ENCODE data around the gene PACRGL. TPM values are rescaled to one million over a fixed set of nuclear protein-coding genes. Genes with fewer than 3 reads are reported as not detected.

Gene PACRGL
- total RNA-seq, 1 donor from 2014 or later: 26.9 TPM

DNA sequence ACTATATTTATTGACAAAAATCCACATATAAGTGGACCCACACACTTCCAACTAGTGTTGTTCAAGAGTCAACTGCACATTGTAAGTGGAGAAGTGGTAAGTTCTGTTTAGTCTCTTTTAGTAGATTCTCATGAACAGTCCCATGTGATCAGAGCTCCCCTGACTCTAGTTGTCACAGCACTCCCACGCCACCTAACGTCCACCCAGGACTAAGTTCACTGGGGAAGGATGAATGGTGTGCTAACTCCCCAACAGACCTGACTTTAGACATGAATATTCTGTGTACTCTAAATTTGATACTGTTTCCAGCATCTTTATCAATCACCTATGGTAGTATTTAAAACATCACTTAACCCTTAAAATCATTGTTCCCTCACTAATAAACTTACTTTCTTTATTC is 59.8 kb downstream of the PACRGL start:
- no peak for DNase-seq (ENCODE audit: low read depth, low spot score)
- Mint-ChIP-seq H3K27ac (ENCODE audit: unreplicated experiment) (peak overlapping the region; percentile 30), H3K36me3 (ENCODE audit: low read depth) (no peaks in the 10 kb centered on the region), H3K27me3 (ENCODE audit: low read depth) (no peaks in the 10 kb centered on the region), H3K4me1 (peaks cover 7% of the 10 kb centered on the region), H3K4me3 (no peak overlapping the region), H3K9me3 (no peaks in the 10 kb centered on the region)
- TF ChIP-seq, protein P1, sequence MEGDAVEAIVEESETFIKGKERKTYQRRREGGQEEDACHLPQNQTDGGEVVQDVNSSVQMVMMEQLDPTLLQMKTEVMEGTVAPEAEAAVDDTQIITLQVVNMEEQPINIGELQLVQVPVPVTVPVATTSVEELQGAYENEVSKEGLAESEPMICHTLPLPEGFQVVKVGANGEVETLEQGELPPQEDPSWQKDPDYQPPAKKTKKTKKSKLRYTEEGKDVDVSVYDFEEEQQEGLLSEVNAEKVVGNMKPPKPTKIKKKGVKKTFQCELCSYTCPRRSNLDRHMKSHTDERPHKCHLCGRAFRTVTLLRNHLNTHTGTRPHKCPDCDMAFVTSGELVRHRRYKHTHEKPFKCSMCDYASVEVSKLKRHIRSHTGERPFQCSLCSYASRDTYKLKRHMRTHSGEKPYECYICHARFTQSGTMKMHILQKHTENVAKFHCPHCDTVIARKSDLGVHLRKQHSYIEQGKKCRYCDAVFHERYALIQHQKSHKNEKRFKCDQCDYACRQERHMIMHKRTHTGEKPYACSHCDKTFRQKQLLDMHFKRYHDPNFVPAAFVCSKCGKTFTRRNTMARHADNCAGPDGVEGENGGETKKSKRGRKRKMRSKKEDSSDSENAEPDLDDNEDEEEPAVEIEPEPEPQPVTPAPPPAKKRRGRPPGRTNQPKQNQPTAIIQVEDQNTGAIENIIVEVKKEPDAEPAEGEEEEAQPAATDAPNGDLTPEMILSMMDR (conservative IDR thresholded peaks at IDR 0.05): no peak

DNA sequence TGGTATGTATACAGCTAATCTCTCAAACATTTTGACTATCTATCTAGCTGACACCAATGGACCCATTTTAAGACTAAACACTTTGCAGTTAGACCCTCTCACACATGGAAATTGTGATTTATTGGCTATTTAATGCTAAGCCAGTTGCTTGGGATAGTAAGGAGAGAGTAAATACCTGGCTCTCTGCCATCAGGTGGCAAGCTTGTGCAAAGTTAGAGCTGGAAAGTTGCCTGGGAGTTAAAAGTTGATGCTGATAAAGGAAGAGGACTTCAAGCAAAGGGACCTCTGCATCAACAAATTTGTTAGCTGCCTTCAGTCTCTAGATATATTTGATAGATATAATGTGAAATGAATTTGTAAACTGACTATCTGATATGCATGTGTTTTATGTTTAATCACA is 61.1 kb downstream of the PACRGL start:
- DNase-seq (ENCODE audit: low read depth, low spot score): no peak
- TF ChIP-seq, protein P1 (conservative IDR thresholded peaks at IDR 0.05): no peak
- Mint-ChIP-seq H3K36me3 (ENCODE audit: low read depth) (no peaks in the 10 kb centered on the region), H3K4me1 (peaks cover 7% of the 10 kb centered on the region), H3K27ac (ENCODE audit: unreplicated experiment) (no peak overlapping the region), H3K27me3 (ENCODE audit: low read depth) (no peaks in the 10 kb centered on the region), H3K4me3 (no peak overlapping the region), H3K9me3 (no peaks in the 10 kb centered on the region)

DNA sequence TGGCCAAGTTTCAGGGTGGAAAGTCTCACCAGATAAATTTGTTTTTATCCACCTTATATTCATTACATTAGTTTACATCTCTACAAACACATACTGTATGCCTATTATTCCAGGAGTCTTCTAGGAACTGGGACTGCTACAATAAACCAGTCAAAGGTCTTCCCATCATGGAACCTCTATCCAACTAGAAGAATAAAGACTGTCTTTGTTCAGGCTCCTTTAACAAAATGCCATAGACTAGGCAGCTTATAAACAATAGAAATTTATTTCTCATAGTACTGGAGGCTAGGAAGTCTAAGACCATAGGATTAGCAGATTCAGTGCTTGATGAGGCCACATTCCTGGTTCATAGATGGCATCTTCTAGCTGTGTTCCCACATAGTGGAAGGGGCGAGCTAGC is 61.6 kb downstream of the PACRGL start:
- no peak overlapping the region for H3K27ac Mint-ChIP-seq (ENCODE audit: unreplicated experiment)
- peaks cover 7% of the 10 kb centered on the region for H3K4me1 Mint-ChIP-seq
- DNase-seq (ENCODE audit: low read depth, low spot score): no peak
- no peak overlapping the region for H3K4me3 Mint-ChIP-seq
- no peaks in the 10 kb centered on the region for H3K27me3 Mint-ChIP-seq (ENCODE audit: low read depth)
- H3K36me3 Mint-ChIP-seq (ENCODE audit: low read depth): no peaks in the 10 kb centered on the region
- H3K9me3 Mint-ChIP-seq: no peaks in the 10 kb centered on the region
- TF ChIP-seq, protein P1 (conservative IDR thresholded peaks at IDR 0.05): no peak

DNA sequence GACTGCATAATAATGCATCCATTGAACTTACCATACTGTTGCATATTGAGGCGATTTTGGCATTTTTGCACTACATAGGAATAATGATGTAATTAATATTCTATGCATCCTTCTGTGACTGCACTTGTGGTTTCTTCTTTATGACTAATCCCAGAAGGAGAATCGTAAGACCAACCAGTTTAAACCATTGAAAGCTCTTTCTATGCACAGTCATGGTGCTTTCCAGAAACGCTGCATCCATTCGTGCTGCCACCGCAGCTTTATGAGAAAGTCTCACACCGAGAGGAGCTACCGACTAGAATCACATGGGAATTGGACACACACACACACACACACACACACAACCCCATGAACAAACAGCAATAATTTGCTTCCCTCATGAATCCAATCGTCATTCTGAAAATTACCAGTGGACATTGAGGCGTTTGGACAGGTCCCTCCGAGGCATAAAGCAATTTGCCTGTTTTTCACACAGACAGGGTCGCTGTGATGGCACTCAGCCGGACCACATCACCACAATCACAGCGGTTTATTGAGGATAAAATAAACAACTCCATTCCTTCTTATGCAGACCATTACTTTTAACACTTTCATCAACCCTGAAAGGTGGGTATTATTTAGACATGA is 64.2 kb downstream of the PACRGL start:
- Mint-ChIP-seq H3K4me3 (no peak overlapping the region), H3K4me1 (peaks cover 7% of the 10 kb centered on the region), H3K27me3 (ENCODE audit: low read depth) (no peaks in the 10 kb centered on the region), H3K27ac (ENCODE audit: unreplicated experiment) (no peak overlapping the region), H3K9me3 (no peaks in the 10 kb centered on the region), H3K36me3 (ENCODE audit: low read depth) (no peaks in the 10 kb centered on the region)
- DNase-seq (ENCODE audit: low read depth, low spot score): no peak
- TF ChIP-seq, protein P1 (conservative IDR thresholded peaks at IDR 0.05): no peak

DNA sequence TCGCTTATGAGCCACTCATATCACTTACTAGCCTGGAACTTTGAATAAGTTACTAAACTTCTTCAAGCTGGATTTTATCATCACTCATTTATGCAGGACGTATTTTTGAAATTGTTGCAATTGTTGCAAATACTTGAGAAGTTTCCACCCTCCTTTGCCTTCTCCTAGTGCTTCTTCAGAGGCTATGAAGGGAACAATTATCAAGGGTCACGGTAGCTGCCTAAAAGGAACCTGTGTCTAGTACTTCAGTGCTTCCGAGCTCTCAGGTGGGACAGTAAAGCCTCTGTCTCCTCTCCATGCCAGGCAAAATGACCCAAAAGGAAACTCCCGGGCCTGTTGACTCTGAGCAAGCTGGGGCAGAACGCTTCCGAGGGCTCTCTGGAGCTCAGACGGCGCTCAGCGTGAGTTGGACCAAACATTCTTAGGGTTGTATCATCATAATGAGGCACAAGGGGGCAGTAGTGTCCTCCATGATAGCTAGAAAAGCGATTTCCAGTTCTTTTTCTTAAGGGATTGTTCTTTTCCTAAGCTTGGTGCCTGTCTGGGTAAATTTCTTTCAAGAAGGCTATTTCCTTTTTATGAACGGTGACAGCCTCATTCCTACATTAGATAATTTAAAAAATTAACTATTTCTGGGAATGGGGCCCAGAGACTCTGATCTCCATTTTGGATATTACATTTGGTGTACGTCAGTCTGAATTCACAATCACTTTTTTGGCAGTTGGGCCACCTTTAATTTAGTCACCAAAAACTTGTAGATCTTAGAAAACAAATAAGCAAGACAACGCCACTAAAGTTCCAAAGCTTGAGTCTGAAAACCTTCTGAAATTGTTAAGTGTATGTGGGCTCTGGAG is 73.1 kb downstream of the PACRGL start:
- DNase-seq (ENCODE audit: low read depth, low spot score): peak; percentile 59
- H3K36me3 Mint-ChIP-seq (ENCODE audit: low read depth): no peaks in the 10 kb centered on the region
- no peak overlapping the region for H3K4me3 Mint-ChIP-seq
- no peak overlapping the region for H3K27ac Mint-ChIP-seq (ENCODE audit: unreplicated experiment)
- TF ChIP-seq, protein P1 (conservative IDR thresholded peaks at IDR 0.05): peak; percentile 85
- peaks cover 4% of the 10 kb centered on the region for H3K4me1 Mint-ChIP-seq
- H3K9me3 Mint-ChIP-seq: no peaks in the 10 kb centered on the region
- H3K27me3 Mint-ChIP-seq (ENCODE audit: low read depth): no peaks in the 10 kb centered on the region
